Stimulated activated effector memory CD8-positive, alpha-beta T cell treated with anti-CD3 and anti-CD28 coated beads, Interleukin-12 subunit alpha, Interleukin-12 subunit beta, amount 100 ng/mL, for 72 hours (primary cell): Measurements from ENCODE around the gene ADSS2.
"Not testable (repeated sequence)": the region's sequence is repeated elsewhere in the genome, so short reads cannot be mapped to it uniquely, and the experiment has no call there.

Experiments
- ATAC-seq: fragments of 150-1000 bp; cut with Tn5 transposase; 2 replicates; pipeline ENCODE4 v1.10.0; 2021
- DNase-seq, 2 donors: peaks; one replicate each; pipeline ENCODE4 v3.0.0; 2021 to 2022; ENCODE audit warnings: low spot score in 2 of 2
- H3K27ac Mint-ChIP-seq: one replicate; pipeline ENCODE4 v1.8.0; 2022; ENCODE audit warnings: mild to moderate bottlenecking, mixed read lengths
- H3K36me3 Mint-ChIP-seq: one replicate; pipeline ENCODE4 v1.8.0; 2022; ENCODE audit warnings: mild to moderate bottlenecking, mixed read lengths
- H3K4me1 Mint-ChIP-seq: one replicate; pipeline ENCODE4 v1.8.0; 2022; ENCODE audit warnings: mixed read lengths
- H3K4me3 Mint-ChIP-seq: one replicate; pipeline ENCODE4 v1.8.0; 2022; ENCODE audit warnings: mild to moderate bottlenecking, mixed read lengths
- H3K9me3 Mint-ChIP-seq: one replicate; pipeline ENCODE4 v1.8.0; 2022; ENCODE audit warnings: mixed read lengths

Gene ADSS2

GRCh38 chr1:244369256-244370057, 82.3 kb downstream of the ADSS2 start:
- no peaks in the 10 kb centered on the region for H3K36me3 Mint-ChIP-seq
- H3K4me3 Mint-ChIP-seq, result no peak overlapping the region
- peaks cover 20% of the 10 kb centered on the region for H3K4me1 Mint-ChIP-seq
- DNase-seq (no peak), ATAC-seq (no peak)
- peaks cover 3% of the 10 kb centered on the region for H3K9me3 Mint-ChIP-seq
- H3K27ac Mint-ChIP-seq, result no peak overlapping the region

- H3K36me3 Mint-ChIP-seq, result no peaks in the 10 kb centered on the region
- H3K4me3 Mint-ChIP-seq, result no peak overlapping the region
- ATAC-seq, result no peak
- H3K9me3 Mint-ChIP-seq, result peaks cover 3% of the 10 kb centered on the region
- DNase-seq, result no peak
- peaks cover 20% of the 10 kb centered on the region for H3K4me1 Mint-ChIP-seq
- peak overlapping the region; percentile 43 for H3K27ac Mint-ChIP-seq
Measured at GRCh38 chr1:244368279-244368678, 83.4 kb downstream of the ADSS2 start.

- Mint-ChIP-seq H3K9me3 (peaks cover 3% of the 10 kb centered on the region), H3K4me1 (peaks cover 14% of the 10 kb centered on the region), H3K27ac (no peak overlapping the region), H3K4me3 (no peak overlapping the region), H3K36me3 (no peaks in the 10 kb centered on the region)
- DNase-seq, result no peak
- ATAC-seq, result no peak
Measured at GRCh38 chr1:244367399-244368114, 84.2 kb downstream of the ADSS2 start.

- H3K4me3 Mint-ChIP-seq, result no peak overlapping the region
- no peak overlapping the region for H3K27ac Mint-ChIP-seq
- peaks cover 3% of the 10 kb centered on the region for H3K9me3 Mint-ChIP-seq
- H3K36me3 Mint-ChIP-seq, result no peaks in the 10 kb centered on the region
- H3K4me1 Mint-ChIP-seq, result no peaks in the 10 kb centered on the region
- DNase-seq (no peak), ATAC-seq (no peak)
Measured at GRCh38 chr1:244365809-244366208, 85.9 kb downstream of the ADSS2 start.

- not testable (repeated sequence) for H3K36me3 Mint-ChIP-seq, ATAC-seq, H3K4me3 Mint-ChIP-seq, H3K4me1 Mint-ChIP-seq, H3K9me3 Mint-ChIP-seq, H3K27ac Mint-ChIP-seq, DNase-seq
Measured at GRCh38 chr1:244365262-244365661, 86.4 kb downstream of the ADSS2 start.

- no peak overlapping the region for H3K4me3 Mint-ChIP-seq
- H3K36me3 Mint-ChIP-seq, result no peaks in the 10 kb centered on the region
Measured at GRCh38 chr1:244362476-244362875, 89.2 kb downstream of the ADSS2 start.

GRCh38 chr1:244361764-244362473, 89.8 kb downstream of the ADSS2 start:
- H3K9me3 Mint-ChIP-seq, result peaks cover 3% of the 10 kb centered on the region
- no peak for DNase-seq
- no peaks in the 10 kb centered on the region for H3K36me3 Mint-ChIP-seq
- ATAC-seq, result no peak
- H3K4me1 Mint-ChIP-seq, result no peaks in the 10 kb centered on the region
- H3K4me3 Mint-ChIP-seq, result no peak overlapping the region
- H3K27ac Mint-ChIP-seq, result no peak overlapping the region

More at GRCh38 chr1:244362476-244362875, 89.2 kb downstream of the ADSS2 start:
- no peak for ATAC-seq
- Mint-ChIP-seq H3K4me1 (no peaks in the 10 kb centered on the region), H3K27ac (no peak overlapping the region), H3K9me3 (peaks cover 3% of the 10 kb centered on the region)
- no peak for DNase-seq
